Gastroesophageal sphincter (tissue), 4 donors: ENCODE measurements around the gene TEX28. TPM values are rescaled to one million over a fixed set of nuclear protein-coding genes. Genes with fewer than 3 reads are reported as not detected.

ENCODE experiments used
- ATAC-seq: fragments of 150-250 bp; one replicate; pipeline ENCODE4 v1.9.1; 2016; ENCODE audit warnings: mild to moderate bottlenecking, moderate library complexity
- H3K27ac ChIP-seq, 4 donors: fragments of 200-600 bp; sonication (generic) in 3 of 4; 1 replicate in 3 of 4; 2 replicates in 1 of 4; pipeline ENCODE4 v1.5.1; 2016 to 2019
- H3K27me3 ChIP-seq: fragments of 200-600 bp; sonication (generic); one replicate; pipeline ENCODE4 v1.5.1; 2019
- H3K36me3 ChIP-seq, 2 donors: fragments of 200-600 bp; sonication (generic); one replicate each; pipeline ENCODE4 v1.5.1; 2019; ENCODE audit warnings: control low read depth in 1 of 2
- H3K4me1 ChIP-seq, 3 donors: fragments of 200-600 bp; sonication (generic); 1 replicate in 2 of 3; 2 replicates in 1 of 3; pipeline ENCODE4 v1.5.1; 2016 to 2019; ENCODE audit warnings: control low read depth in 2 of 3
- H3K4me3 ChIP-seq, 2 donors: fragments of 200-600 bp; sonication (generic); one replicate each; pipeline ENCODE4 v1.5.1; 2019; ENCODE audit warnings: mild to moderate bottlenecking in 1 of 2, moderate library complexity in 1 of 2
- H3K9me3 ChIP-seq, 3 donors: fragments of 200-600 bp; sonication (generic); one replicate each; pipeline ENCODE4 v1.5.1; 2017 to 2019; ENCODE audit warnings: control low read depth in 2 of 3
- CTCF ChIP-seq, 4 experiments: fragments of 200-600 bp in 2 of 4; fragments of 450-650 bp in 2 of 4; sonication (generic) in 1 of 4; IDR thresholded peaks; one replicate each; pipeline ENCODE4 v1.5.1; 2017 to 2019; ENCODE audit warnings: antibody characterized with exemption in 4 of 4, mild to moderate bottlenecking in 2 of 4, moderate library complexity in 2 of 4
- EP300 ChIP-seq: sonication (generic); formaldehyde crosslinking; IDR thresholded peaks from one replicate; pipeline ENCODE4 v1.6.1; 2017; ENCODE audit warnings: antibody characterized with exemption, mild to moderate bottlenecking
- POLR2A ChIP-seq, 2 donors: fragments of 450-650 bp; IDR thresholded peaks; one replicate each; pipeline ENCODE4 v1.6.1; 2017; ENCODE audit warnings: antibody characterized with exemption in 2 of 2, mild to moderate bottlenecking in 2 of 2, moderate library complexity in 1 of 2
- POLR2AphosphoS5 ChIP-seq: sonication (generic); formaldehyde crosslinking; IDR thresholded peaks from one replicate; pipeline ENCODE4 v1.6.1; 2017; ENCODE audit warnings: antibody characterized with exemption
- WGBS, 2 donors: methylation state at CpG; one replicate each; pipeline ENCODE4 v1.1.5; 2018; ENCODE audit warnings: low coverage in 1 of 2; 5-methylcytosine and 5-hydroxymethylcytosine counted together
- total RNA-seq, 4 donors: library from RNA; depleted of rRNA; stranded (reverse); fragments of >200 nt; gene quantifications; one replicate each; pipeline ENCODE4 v1.1.0, GENCODE V29; 2016

TEX28 gene
- total RNA-seq, 4 donors from 2014 or later: not detected

GRCh38 chrX:154312116-154312515, 17.2 kb upstream of the TEX28 start:
- no peak overlapping the region for H3K27ac ChIP-seq
- no peaks in the 10 kb centered on the region for H3K27me3 ChIP-seq
- H3K4me3 ChIP-seq: no peak overlapping the region
- WGBS, 2 donors: 65% methylated on average over 4 of the region's 7 CpGs; no CpG with 5 or more reads in 1 of the 2 donors
- H3K36me3 ChIP-seq: no peaks in the 10 kb centered on the region
- TF ChIP-seq CTCF (IDR thresholded peaks at IDR 0.05): no peak
- TF ChIP-seq POLR2A (IDR thresholded peaks at IDR 0.05): no peak
- no peak for TF ChIP-seq EP300
- TF ChIP-seq POLR2AphosphoS5: no peak
- ATAC-seq: no peak
- H3K4me1 ChIP-seq: no peaks in the 10 kb centered on the region
- no peaks in the 10 kb centered on the region for H3K9me3 ChIP-seq

GRCh38 chrX:154310616-154311536, 16.0 kb upstream of the TEX28 start:
- Histone ChIP-seq H3K9me3 (no peaks in the 10 kb centered on the region), H3K27me3 (no peaks in the 10 kb centered on the region), H3K36me3 (no peaks in the 10 kb centered on the region), H3K4me1 (no peaks in the 10 kb centered on the region), H3K27ac (no peak overlapping the region), H3K4me3 (no peak overlapping the region)
- 81% methylated on average over 7 of the region's 19 CpGs; no CpG with 5 or more reads in 1 of the 2 donors for WGBS, 2 donors
- ATAC-seq: no peak
- no peak for TF ChIP-seq POLR2A (IDR thresholded peaks at IDR 0.05)
- TF ChIP-seq CTCF (IDR thresholded peaks at IDR 0.05): no peak
- TF ChIP-seq POLR2AphosphoS5: no peak
- no peak for TF ChIP-seq EP300

GRCh38 chrX:154309041-154309775, 14.3 kb upstream of the TEX28 start:
- no peaks in the 10 kb centered on the region for H3K4me1 ChIP-seq
- H3K27ac ChIP-seq: no peak overlapping the region
- no peak overlapping the region for H3K4me3 ChIP-seq
- H3K9me3 ChIP-seq: no peaks in the 10 kb centered on the region
- ATAC-seq: no peak
- no peaks in the 10 kb centered on the region for H3K27me3 ChIP-seq
- H3K36me3 ChIP-seq: no peaks in the 10 kb centered on the region
- TF ChIP-seq EP300: no peak
- no peak for TF ChIP-seq POLR2AphosphoS5
- TF ChIP-seq CTCF (IDR thresholded peaks at IDR 0.05): no peak
- TF ChIP-seq POLR2A (IDR thresholded peaks at IDR 0.05): no peak
- WGBS, 2 donors: 89% methylated on average over 9 of the region's 16 CpGs; no CpG with 5 or more reads in 1 of the 2 donors

GRCh38 chrX:154308108-154308946, 13.4 kb upstream of the TEX28 start:
- no peaks in the 10 kb centered on the region for H3K4me1 ChIP-seq
- no peak overlapping the region for H3K4me3 ChIP-seq
- H3K27ac ChIP-seq: no peak overlapping the region
- H3K9me3 ChIP-seq: no peaks in the 10 kb centered on the region
- TF ChIP-seq POLR2A (IDR thresholded peaks at IDR 0.05) (no peak), CTCF (IDR thresholded peaks at IDR 0.05) (peak; percentile 33 to 77 (median 58)), POLR2AphosphoS5 (no peak), EP300 (no peak)
- H3K27me3 ChIP-seq: no peaks in the 10 kb centered on the region
- no peak for ATAC-seq
- WGBS, 2 donors: 53 to 60% methylated on average over 7 to 8 of the region's 9 CpGs
- H3K36me3 ChIP-seq: no peaks in the 10 kb centered on the region
